SW 1271 (cell line): ENCODE measurements around the gene ZNRF2.

ENCODE experiments used
- DNase-seq, 2 experiments: peaks; one replicate each; lab custom pipeline; 2025; lab: John Stamatoyannopoulos, UW

ZNRF2 gene

GRCh38 chr7:30321882-30322192 lies 37.4 kb downstream of the ZNRF2 start:
- no peak for DNase-seq

- DNase-seq, result no peak
Observed at GRCh38 chr7:30322271-30323005, 38.0 kb downstream of the ZNRF2 start.

- no peak for DNase-seq
Observed at GRCh38 chr7:30323006-30323355, 38.6 kb downstream of the ZNRF2 start.

GRCh38 chr7:30327813-30328212 lies 43.4 kb downstream of the ZNRF2 start:
- DNase-seq, result no peak

GRCh38 chr7:30328381-30328780 lies 44.0 kb downstream of the ZNRF2 start:
- no peak for DNase-seq

- DNase-seq, result no peak
Observed at GRCh38 chr7:30329716-30330115, 45.3 kb downstream of the ZNRF2 start.

GRCh38 chr7:30330134-30331111 lies 46.0 kb downstream of the ZNRF2 start:
- no peak for DNase-seq

- DNase-seq, result no peak
Observed at GRCh38 chr7:30331338-30331737, 46.9 kb downstream of the ZNRF2 start.

GRCh38 chr7:30332549-30332948 lies 48.2 kb downstream of the ZNRF2 start:
- DNase-seq, result no peak

GRCh38 chr7:30335763-30336487 lies 51.5 kb downstream of the ZNRF2 start:
- DNase-seq, result no peak

GRCh38 chr7:30344513-30344912 lies 60.1 kb downstream of the ZNRF2 start:
- DNase-seq, result no peak

- no peak for DNase-seq
Observed at GRCh38 chr7:30347226-30348082, 63.1 kb downstream of the ZNRF2 start.

GRCh38 chr7:30348083-30348560 lies 63.7 kb downstream of the ZNRF2 start:
- DNase-seq, result peak; percentile 70 to 91

GRCh38 chr7:30349170-30349569 lies 64.8 kb downstream of the ZNRF2 start:
- no peak for DNase-seq

GRCh38 chr7:30349816-30350215 lies 65.4 kb downstream of the ZNRF2 start:
- no peak for DNase-seq

- DNase-seq, result no peak
Observed at GRCh38 chr7:30351286-30351685, 66.9 kb downstream of the ZNRF2 start.

GRCh38 chr7:30351724-30352123 lies 67.3 kb downstream of the ZNRF2 start:
- DNase-seq, result no peak

- no peak for DNase-seq
Observed at GRCh38 chr7:30352169-30352568, 67.8 kb downstream of the ZNRF2 start.

GRCh38 chr7:30353532-30353931 lies 69.1 kb downstream of the ZNRF2 start:
- no peak for DNase-seq

- no peak for DNase-seq
Observed at GRCh38 chr7:30353932-30354607, 69.7 kb downstream of the ZNRF2 start.

- DNase-seq, result no peak
Observed at GRCh38 chr7:30354791-30355190, 70.4 kb downstream of the ZNRF2 start.
